Ishikawa (cell line): ENCODE results near the gene BTBD16.

Experiments used
- CREB1 ChIP-seq: IDR thresholded peaks from 2 replicates; pipeline ENCODE4 v1.6.1; 2012; ENCODE audit warnings: low read depth
- EGR1 ChIP-seq: IDR thresholded peaks from 2 replicates; pipeline ENCODE4 v1.6.1; 2012
- EP300 ChIP-seq: IDR thresholded peaks from 2 replicates; pipeline ENCODE4 v1.6.1; 2012; ENCODE audit warnings: borderline replicate concordance

- TF ChIP-seq CREB1 (no peak), EGR1 (no peak), EP300 (no peak)
Observed at GRCh38 chr10:122321960-122322359, 50.9 kb downstream of the BTBD16 start.
